ENCODE measurements around the gene MEIS3.
"Not testable (repeated sequence)": the region's sequence is repeated elsewhere in the genome, so short reads cannot be mapped to it uniquely, and the experiment has no call there.

MEIS3 gene

DNA sequence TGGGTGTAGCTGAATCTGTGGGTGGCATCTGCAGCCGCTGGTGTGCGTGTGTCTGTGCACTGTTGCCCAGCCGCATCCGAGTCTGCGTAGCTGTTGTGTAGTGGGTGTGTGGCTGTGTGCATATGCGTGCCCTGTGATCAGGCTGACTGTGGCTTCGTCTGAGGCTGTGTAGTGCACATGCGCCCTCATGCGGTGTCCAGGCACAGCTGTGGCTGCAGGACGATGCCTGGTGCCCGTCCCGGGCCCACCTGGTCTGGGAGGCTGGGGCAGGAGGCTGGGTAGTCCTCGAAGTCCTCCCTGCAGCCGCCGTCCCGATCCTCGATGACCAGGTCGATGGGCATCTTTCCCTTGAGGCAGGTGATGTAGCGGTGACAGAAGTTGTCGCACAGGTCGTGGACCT lies 4.9 kb downstream of the MEIS3 start:
- DNase-seq: no peak

- no peak for DNase-seq
These were observed 5.4 kb downstream of the MEIS3 start for GRCh38 chr19:47413941-47414340.

- DNase-seq: not testable (repeated sequence)
These were observed 7.6 kb downstream of the MEIS3 start for GRCh38 chr19:47411696-47412095.

- DNase-seq: no peak
These were observed 8.2 kb downstream of the MEIS3 start for GRCh38 chr19:47411101-47411500.

DNA sequence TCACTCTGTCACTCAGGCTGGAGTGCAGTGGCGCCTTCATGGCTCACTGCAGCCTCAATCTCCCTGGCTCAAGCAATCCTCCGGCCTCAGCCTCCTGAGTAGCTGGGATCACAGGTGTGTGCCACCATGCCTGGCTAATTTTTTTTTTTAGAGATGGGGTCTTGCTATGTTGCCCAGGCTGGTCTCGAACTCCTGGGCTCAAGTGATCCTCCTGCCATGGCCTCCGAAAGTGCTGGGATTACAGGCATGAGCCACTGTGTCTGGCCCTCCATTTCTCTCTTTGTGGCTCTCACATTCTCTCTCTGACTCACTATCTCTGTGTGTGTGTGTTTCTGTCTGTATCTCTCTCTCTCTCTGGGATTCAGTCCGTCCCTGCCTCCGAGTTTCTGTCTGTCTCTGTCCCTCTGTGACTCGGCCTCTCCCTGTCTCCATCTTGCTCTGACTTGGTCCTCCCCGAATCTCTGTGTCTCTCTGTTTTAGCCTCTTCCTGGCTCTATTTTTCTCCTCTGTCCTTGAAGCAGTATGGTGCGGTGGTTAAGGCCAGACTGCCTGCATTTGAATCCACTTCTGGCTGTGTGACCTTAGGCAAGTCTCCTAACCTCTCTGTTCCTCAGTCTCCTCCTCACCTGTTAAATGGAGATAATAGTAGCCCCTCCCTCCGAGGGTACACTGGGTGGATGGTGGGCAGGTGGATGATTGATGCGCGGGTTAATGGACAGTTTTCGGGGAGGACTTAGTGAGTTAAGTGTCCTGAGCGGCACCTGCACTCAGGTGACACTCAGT lies 11.0 kb downstream of the MEIS3 start:
- no peak for DNase-seq

DNA sequence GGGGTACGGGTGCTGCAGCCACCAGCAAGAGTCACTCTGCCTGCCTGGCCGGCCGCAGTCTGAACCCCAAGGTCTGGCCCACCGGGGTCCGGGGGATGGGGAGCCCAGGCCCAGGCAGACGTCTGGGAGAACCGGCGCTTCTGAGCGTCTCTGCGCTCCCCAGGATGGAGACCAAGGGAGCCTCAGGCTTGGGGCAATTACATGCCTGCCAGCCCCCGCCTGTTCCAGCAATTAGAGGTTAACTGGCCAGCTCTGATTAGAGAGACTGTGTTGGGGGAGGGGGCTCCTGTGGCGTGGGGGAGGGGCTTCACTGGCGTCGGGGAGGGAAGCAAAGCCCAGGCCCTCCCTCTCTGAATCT lies 11.9 kb downstream of the MEIS3 start:
- DNase-seq: no peak

GRCh38 chr19:47406711-47407416 lies 12.5 kb downstream of the MEIS3 start:
- DNase-seq: no peak

DNA sequence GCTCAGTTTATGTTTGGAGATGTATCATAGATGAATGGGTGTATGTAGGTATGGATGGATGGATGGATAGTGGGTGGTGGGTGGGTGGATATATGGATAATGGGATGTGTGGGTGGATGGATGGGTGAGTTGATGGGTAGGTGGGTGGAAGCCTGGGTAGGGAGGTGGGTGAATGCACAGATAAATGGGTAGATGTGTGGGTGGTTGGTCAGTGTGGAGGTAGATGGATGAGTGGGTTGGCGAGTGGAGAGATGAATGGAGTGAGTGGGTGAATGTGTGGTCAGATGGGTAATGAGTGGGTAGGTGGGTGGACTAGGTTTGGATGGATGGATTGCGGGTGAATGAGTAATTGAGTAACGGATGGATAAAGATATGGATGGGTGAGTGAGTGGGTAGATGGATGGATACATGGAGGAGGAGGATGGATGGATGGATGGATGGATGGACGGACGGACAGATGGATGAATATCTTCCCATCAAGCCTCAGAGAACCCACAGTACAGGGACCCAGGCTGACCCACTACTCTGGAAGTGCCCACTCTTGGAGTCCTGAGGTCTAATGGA lies 13.4 kb downstream of the MEIS3 start:
- DNase-seq: no peak

DNA sequence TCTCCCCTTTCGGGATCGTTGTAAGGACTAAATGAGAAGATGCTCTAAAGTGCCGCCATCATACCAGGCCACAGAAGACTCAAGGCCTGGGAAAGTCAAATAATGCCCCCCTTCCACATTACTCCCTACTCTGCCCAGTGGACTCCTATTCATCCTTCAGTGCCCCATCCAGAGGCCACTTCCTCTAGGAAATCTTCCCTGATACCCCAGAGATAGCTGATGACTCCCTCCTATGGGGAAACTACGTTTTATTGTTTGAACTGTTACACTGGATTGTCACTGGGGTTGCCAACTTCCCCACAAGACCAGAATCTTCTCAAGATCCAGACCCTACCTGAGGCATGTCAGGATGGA lies 14.2 kb downstream of the MEIS3 start:
- no peak for DNase-seq

GRCh38 chr19:47404334-47405196 lies 14.8 kb downstream of the MEIS3 start:
- DNase-seq: no peak

GRCh38 chr19:47402504-47402903 lies 16.8 kb downstream of the MEIS3 start:
- DNase-seq: no peak

- DNase-seq: no peak
These were observed 20.4 kb downstream of the MEIS3 start for GRCh38 chr19:47398707-47399597.

GRCh38 chr19:47391510-47392223 lies 27.7 kb downstream of the MEIS3 start:
- DNase-seq: peak; percentile 79 to 85

- DNase-seq: no peak
These were observed 28.5 kb downstream of the MEIS3 start for GRCh38 chr19:47390533-47391488.

GRCh38 chr19:47389150-47389556 lies 30.2 kb downstream of the MEIS3 start:
- no peak for DNase-seq

DNA sequence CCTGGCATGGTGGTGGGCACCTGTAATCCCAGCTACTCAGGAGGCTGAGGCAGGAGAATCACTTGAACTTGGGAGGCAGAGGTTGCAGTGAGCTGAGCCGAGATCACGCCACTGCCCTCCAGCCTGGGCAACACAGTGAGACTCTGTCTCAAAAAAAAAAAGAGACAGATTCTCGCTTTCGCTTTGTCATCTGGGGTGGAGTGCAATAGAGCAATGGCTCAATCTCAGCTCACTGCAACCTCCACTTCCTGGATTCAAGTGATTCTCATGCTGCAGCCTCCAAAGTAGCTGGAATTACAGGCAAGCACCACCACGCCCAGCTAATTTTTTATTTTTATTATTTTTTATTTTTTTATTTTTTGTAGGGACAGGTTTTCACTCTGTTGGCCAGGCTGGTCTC lies 30.6 kb downstream of the MEIS3 start:
- DNase-seq: not testable (repeated sequence)

DNA sequence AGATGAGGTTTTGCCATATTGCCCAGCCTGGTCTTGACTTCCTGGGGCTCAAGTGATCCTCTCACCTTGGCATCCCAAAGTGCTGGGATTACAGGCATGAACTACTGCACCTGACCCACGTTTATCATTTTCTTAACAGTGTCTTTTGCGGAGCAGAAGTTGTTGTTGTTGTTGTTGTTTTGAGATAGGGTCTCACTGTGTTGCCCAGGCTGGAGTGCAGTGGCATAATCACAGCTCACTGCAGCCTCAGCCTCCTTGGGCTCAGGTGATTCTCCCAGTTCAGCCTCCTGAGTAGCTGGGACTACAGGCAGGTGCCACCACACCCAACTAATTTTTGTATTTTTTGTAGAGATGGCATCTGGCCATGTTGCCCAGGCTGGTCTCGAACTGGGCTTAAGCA lies 31.7 kb downstream of the MEIS3 start:
- DNase-seq: not testable (repeated sequence)

- not testable (repeated sequence) for DNase-seq
These were observed 32.7 kb downstream of the MEIS3 start for GRCh38 chr19:47386582-47386981.

- DNase-seq: not testable (repeated sequence)
These were observed 34.8 kb downstream of the MEIS3 start for GRCh38 chr19:47384533-47384932.

DNA sequence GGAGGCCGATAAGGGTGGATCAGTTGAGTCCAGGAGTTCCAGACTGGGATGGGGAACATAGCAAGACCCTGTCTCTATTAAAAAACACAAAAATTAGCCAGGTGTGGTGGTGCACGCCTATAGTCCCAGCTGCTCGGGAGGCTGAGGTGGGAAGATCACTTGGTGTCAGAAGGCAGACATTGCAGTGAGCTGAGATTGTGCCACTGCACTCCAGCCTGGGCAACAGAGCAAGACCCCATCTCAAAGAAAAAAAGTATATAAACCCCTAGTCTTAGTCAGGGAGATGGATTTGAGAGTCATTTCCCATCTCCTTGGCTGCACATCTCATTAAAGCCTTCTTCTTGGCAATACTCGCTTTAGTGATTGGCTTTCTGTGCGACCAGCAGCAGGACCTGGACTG lies 35.4 kb downstream of the MEIS3 start:
- DNase-seq: not testable (repeated sequence)
